Fibroblast of peridontal ligament (primary cell): Measurements from ENCODE around the gene CFAP221.

ENCODE experiments used
- DNase-seq: peaks from one replicate; pipeline ENCODE4 v3.0.0-alpha.2; 2010; ENCODE audit errors: extremely low read depth

Gene CFAP221

GRCh38 chr2:119536707-119537106 lies 7.5 kb upstream of the CFAP221 start:
- DNase-seq, result no peak

- DNase-seq, result no peak
These were observed 6.5 kb upstream of the CFAP221 start for GRCh38 chr2:119537792-119538191.

DNA sequence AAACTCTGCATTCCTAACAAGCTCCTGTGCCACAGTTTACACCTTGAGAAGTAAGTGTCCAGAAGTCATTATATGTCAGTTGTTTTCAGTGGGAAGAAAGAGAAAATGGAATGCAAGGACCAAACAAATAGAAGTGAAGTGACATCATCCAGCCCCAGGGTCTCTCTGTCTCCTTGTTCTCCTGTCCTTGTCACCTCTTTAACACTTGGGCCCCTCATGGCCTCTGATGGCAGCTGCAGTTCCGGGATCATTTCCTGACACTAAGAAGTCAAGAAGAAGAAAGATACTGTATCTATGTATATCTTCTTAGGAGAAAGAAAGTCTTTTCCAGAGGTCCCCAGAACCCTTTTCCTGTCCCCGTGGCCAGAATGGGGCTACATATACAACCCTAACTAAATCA lies 2.8 kb upstream of the CFAP221 start:
- no peak for DNase-seq

DNA sequence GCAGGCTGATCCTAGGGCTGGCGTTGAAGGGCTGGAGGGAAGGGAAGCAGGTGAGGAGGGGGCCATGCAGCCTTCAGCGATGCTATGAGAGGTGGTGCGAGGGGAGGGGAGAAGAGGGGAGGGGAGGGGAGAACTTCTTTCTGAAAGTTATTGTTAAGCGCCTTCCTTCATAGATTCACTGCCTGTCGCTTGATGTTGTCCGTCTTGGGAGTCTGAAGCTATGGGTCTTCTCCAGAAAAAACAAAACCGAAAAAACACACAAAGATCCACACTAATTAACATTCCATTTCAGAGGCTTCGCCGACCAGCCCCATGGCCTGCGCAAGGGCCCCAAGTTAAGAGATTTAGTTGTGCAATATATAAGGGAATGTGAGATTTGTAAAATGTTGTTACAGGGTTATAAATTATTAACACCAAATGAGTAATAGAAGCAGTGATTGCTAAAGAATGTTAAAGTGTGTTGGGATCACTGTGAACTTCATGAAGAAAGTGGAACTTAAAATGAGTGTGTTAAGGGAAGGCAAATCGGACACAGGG lies 758 bp downstream of the CFAP221 start:
- DNase-seq, result no peak

DNA sequence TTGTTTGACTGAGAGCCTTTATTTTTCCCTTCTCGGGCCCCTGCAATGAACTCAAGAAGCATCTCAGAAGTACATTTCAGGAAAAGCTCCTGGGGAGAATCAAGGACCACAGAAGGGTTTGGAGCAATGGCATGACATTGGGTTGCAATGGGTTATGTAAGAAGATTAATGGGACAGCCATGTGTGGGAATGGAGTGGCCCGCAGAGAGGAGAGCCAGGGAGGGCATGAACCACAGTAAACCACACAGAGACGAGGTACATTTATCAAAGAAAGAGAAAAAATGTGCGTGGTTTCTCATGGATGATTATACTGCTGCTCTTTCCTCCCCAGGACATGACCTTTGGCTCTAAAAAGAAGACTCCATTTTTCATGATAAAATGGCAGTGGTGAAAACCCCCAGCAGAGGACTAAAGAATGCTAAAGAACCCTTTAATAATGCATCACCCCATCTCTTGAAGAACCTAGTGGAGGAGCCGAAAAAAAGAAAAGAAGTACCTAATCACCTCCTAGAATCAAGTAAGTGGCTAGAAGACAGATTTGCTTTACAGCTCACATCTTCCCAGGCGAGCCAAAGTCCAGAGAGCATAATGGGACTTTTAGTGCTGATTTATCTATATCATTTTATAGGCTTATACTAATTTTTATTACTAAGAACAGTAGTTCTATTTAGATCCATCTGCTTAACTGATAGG lies 1.7 kb downstream of the CFAP221 start:
- no peak for DNase-seq

DNA sequence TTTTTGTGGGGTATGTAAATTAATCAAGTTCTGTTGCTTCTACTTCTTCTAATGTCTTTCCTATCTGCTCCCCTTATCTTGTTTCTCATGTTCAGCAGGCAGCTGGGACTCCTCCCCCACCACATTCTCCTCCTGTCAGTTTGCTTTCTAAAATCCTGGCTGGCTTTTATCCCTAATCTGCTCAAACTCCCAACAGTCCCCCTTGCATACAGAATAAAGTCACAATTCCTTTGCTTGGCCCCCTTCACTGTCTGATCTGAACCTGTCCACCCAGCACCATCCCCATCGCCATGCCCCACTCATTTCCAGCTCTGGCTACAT lies 2.2 kb downstream of the CFAP221 start:
- DNase-seq, result no peak

DNA sequence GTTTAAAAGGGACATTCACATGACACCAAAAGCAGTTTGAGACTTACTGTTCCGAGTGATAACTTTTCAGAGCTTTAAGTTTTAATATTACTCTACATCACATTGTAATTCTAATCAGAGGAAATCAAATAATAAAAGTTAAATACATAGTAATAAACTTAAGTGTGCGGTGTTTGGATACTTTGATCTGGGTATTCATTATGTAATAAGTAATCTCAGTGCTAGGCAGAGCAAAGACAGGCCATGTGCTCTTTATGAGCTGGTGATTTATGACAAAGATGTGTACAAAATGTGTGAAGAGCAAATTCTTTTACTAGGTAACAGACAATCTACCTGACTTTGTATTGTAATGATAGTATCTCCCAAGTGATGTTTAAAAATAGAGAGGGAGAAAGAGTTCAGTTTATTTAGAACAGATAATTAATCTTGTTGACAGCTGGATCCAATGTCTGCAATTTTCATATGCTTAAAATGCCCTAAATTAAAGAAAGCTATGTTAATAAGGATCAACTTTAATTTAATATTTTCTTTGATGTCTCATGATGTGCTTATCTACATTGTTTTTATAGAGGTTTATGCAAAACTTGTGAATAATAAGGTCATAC lies 4.4 kb downstream of the CFAP221 start:
- no peak for DNase-seq

DNA sequence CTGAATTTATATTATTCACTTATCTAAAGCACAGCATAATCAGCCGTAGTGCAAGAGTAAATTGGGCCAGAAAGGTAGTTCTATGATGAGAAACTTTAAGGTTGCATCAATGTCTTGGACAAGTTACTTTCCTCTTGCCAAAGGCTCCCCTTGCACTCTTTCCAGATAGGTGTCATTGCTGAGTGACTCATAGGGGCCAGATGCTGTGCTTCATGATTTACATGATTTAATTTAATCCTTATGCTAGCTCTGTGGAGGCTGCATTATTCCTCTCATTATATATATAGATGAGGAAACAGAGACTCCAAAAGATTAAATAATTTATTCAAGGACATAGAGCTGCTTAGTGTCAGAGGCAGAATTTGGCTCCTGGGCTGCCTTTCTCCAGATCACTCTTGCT lies 5.0 kb downstream of the CFAP221 start:
- peak; percentile 24 for DNase-seq

- DNase-seq, result no peak
These were observed 6.1 kb downstream of the CFAP221 start for GRCh38 chr2:119550346-119550745.

DNA sequence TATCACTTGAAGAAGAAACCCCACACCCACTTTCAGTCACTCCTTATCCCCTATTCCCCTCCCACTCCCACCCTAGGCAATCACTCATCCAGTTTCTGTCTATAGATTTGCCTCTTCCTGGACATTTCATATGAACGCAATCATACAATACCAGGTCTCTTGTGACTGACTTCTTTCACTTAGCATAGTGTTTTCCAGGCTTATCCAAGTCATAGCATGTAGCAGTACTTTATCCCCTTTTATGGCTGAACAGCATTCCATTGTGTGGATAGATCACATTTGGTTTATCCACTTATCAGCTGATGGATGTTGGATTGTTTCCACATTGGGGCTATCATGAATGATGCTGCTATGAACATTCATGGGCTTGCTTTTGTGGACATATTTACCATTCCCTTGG lies 6.6 kb downstream of the CFAP221 start:
- DNase-seq, result no peak

DNA sequence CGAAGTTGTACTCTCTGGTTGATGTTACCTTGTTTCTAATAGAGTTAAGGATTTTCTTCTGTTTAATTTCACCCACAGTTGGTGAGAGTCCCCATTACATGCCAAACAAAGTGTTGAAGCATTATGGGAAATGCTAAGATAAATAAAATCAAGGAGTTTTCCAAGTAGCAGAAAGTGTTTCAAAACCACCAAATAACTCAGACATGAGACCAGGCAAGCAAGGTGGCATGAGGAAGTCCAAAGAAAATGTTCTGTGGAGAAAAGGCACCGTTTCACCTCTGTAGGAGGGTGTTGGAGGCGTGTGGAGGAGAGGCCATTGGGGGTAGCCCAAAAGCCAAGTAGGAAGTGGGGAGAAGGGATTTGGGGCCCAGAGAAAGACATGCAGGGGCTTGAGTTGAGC lies 8.7 kb downstream of the CFAP221 start:
- no peak for DNase-seq

DNA sequence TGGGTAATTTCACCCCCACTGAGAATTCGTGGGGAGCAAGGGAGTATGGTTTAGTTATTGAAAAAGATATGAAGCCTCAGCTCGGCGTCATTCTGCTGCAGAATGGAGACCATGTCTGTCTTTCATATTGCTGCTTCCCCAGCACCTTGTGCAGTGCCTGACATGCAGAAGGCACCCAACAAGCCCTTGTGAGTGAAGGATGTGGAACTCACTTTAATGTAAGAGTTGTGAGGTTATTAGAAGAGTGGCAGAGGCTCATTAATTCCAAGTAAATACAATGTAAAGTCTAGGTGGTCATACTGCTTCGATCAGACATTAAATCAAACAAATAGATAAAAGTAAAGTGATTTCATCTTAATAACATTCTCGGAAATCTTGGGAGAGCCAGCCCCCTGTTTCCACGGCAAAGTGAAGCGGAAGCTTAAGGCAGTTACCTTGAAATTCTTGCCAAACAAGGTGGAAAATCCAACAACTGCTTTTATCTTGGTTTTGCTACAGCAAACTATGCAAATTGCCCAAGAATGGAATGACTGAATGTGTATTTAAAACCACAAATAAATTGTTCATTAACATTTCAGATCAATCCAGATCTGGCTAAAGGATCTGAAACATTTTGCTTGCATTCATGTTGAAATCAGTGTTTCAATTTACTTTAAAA lies 9.6 kb downstream of the CFAP221 start:
- DNase-seq, result no peak

- DNase-seq, result no peak
These were observed 21.2 kb downstream of the CFAP221 start for GRCh38 chr2:119565481-119565880.

- no peak for DNase-seq
These were observed 23.0 kb downstream of the CFAP221 start for GRCh38 chr2:119567292-119567691.

DNA sequence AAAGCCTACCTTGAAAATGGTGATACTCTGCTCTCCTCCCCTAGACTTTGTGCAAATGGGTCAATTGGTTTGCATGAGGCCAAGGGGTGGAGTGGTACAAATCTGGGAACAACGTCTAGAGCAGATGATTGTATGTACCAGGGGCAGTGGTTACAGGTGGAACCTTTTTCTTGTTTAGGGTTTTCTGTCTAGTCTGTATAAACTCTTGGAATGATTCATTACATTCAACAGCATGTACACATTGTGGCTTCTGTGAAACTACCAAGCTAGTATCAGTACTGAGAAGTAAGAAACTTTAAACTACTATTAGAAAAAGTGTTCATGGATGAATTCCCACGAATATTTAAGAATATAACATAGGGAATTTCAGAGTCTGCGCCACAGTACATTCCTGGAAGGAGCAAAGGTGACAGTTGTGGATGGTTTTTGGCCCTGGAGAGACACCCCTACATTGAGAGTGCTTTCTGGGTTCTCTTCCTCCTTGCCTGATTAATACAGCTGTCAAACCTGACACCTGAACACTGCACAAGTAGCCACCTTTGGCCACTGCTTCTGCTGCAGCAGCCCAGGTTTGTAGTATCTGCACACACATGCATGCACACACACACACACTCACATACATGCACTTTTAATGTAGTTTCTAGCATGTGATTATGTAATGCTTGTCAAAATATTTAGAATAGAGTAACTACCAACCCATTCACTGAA lies 30.0 kb downstream of the CFAP221 start:
- no peak for DNase-seq

DNA sequence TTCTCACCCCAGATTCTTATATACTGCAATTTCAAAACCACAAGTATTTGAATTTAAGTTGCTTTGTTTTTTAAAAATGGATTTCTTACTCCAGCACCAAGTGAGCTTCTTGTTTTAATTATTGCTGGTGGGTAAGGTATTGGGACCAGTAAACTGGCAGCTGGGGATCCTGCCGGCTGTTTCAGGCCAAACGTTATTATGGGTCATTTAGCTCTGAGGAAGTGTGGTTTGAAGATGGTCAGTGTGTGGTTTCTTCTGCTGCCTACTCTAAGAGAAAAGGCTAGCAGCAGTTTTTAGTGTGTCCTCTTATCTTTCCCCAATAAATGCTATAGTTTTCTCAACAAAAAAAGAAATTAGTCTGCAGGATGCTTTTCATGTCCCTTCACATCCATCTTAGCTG lies 30.6 kb downstream of the CFAP221 start:
- no peak for DNase-seq

GRCh38 chr2:119575439-119575838 lies 31.2 kb downstream of the CFAP221 start:
- DNase-seq, result no peak

GRCh38 chr2:119579424-119580295 lies 35.4 kb downstream of the CFAP221 start:
- no peak for DNase-seq

GRCh38 chr2:119580550-119581072 lies 36.4 kb downstream of the CFAP221 start:
- no peak for DNase-seq

DNA sequence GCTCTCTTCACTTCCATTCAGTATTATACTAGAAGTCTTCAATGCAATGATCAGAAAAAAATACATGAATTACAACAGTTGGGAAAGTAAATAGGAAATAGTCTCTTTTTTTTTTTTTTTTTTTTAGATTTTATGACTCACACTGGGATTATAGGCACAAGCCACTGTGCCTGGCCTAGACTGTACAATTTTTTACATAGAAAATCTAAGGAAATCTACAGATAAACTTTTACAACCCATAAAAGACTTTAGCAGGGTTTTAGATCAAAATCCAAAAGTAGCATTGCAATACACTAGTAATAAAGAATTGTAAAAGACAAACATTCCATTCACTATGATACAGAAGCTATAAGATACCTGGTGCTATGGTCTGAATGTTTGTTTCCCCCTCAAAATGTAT lies 39.0 kb downstream of the CFAP221 start:
- no peak for DNase-seq

DNA sequence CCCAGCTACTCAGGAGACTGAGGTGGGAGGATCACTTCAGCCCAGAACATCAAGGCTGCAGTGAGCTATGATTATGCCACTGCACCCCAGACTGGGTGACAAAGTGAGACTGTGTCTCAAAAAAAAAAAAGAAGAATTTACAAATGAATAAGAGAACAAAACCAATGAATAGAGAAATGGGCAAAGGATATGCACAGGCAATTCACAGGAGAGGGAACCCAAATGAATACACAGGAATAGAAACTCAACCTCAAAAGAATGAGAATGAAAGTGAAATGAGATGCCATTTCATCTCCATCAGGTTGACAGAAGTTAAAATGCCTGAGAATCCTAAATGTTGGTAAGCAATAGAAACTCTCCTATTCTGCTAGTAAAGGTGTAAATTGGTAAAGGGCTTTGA lies 40.2 kb downstream of the CFAP221 start:
- no peak for DNase-seq
